Fibroblast of the aortic adventitia (primary cell): ENCODE results near the gene CDAN1. TPM values are rescaled to one million over a fixed set of nuclear protein-coding genes. Genes with fewer than 3 reads are reported as not detected.
"Not testable (repeated sequence)": the region's sequence is repeated elsewhere in the genome, so short reads cannot be mapped to it uniquely, and the experiment has no call there.

ENCODE experiments used
- DNase-seq: peaks from one replicate; pipeline ENCODE4 v3.0.0-alpha.2; 2010; ENCODE audit warnings: low read depth
- H3K4me3 ChIP-seq: 2 replicates; pipeline ENCODE4 v1.5.1; 2011; ENCODE audit warnings: low read depth, mild to moderate bottlenecking, control low read depth, low read length, moderate library complexity
- CTCF ChIP-seq: IDR thresholded peaks from 2 replicates; pipeline ENCODE4 v1.5.1; 2011; ENCODE audit warnings: mild to moderate bottlenecking, low read length, control low read depth, inconsistent platforms; ENCODE audit not compliant: insufficient read depth
- total RNA-seq: library from RNA; depleted of rRNA; stranded (reverse); fragments of >200 nt; gene quantifications from 2 replicates; pipeline ENCODE4 v1.2.3, GENCODE V29; 2012; ENCODE audit warnings: low replicate concordance

CDAN1 gene
- total RNA-seq, 1 donor: 8.7 TPM

GRCh38 chr15:42691770-42692169 lies 45.2 kb downstream of the CDAN1 start:
- no peak overlapping the region for H3K4me3 ChIP-seq
- DNase-seq: no peak
- TF ChIP-seq CTCF: no peak

GRCh38 chr15:42691308-42691707 lies 45.6 kb downstream of the CDAN1 start:
- no peak for TF ChIP-seq CTCF
- DNase-seq: no peak
- no peak overlapping the region for H3K4me3 ChIP-seq

- TF ChIP-seq CTCF: no peak
- no peak overlapping the region for H3K4me3 ChIP-seq
- no peak for DNase-seq
These were observed 48.6 kb downstream of the CDAN1 start for GRCh38 chr15:42688301-42688700.

- DNase-seq: no peak
- TF ChIP-seq CTCF: no peak
- no peak overlapping the region for H3K4me3 ChIP-seq
These were observed 49.2 kb downstream of the CDAN1 start for GRCh38 chr15:42687740-42688139.

- no peak for TF ChIP-seq CTCF
- no peak overlapping the region for H3K4me3 ChIP-seq
- DNase-seq: no peak
These were observed 50.6 kb downstream of the CDAN1 start for GRCh38 chr15:42686281-42686680.

- DNase-seq: no peak
- no peak for TF ChIP-seq CTCF
- H3K4me3 ChIP-seq: no peak overlapping the region
These were observed 55.8 kb downstream of the CDAN1 start for GRCh38 chr15:42681119-42681518.

- DNase-seq, H3K4me3 ChIP-seq: not testable (repeated sequence)
These were observed 56.8 kb downstream of the CDAN1 start for GRCh38 chr15:42680142-42680482.
